ENCODE data around the gene COA7.

COA7 gene

DNA sequence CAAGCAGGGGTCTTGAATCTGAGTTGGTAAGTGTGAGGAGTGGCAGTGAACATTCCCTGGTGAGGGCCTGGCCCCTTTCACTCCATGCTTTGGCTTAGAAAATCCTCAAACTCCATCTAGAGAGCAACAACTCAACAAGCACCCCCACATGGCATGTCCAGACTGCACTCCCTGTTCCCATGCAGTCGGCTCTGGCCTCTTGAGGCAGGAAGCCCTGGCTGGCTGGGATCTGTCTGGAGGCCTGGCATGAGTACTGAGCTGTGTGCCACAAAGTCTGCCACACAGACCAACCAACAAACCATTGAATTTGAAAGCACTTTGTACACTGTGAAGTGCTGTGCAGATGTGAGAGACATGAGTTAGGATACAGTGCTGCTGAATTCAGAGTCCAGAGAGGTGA is 25.2 kb downstream of the COA7 start (continued):
- TF ChIP-seq, protein P1, sequence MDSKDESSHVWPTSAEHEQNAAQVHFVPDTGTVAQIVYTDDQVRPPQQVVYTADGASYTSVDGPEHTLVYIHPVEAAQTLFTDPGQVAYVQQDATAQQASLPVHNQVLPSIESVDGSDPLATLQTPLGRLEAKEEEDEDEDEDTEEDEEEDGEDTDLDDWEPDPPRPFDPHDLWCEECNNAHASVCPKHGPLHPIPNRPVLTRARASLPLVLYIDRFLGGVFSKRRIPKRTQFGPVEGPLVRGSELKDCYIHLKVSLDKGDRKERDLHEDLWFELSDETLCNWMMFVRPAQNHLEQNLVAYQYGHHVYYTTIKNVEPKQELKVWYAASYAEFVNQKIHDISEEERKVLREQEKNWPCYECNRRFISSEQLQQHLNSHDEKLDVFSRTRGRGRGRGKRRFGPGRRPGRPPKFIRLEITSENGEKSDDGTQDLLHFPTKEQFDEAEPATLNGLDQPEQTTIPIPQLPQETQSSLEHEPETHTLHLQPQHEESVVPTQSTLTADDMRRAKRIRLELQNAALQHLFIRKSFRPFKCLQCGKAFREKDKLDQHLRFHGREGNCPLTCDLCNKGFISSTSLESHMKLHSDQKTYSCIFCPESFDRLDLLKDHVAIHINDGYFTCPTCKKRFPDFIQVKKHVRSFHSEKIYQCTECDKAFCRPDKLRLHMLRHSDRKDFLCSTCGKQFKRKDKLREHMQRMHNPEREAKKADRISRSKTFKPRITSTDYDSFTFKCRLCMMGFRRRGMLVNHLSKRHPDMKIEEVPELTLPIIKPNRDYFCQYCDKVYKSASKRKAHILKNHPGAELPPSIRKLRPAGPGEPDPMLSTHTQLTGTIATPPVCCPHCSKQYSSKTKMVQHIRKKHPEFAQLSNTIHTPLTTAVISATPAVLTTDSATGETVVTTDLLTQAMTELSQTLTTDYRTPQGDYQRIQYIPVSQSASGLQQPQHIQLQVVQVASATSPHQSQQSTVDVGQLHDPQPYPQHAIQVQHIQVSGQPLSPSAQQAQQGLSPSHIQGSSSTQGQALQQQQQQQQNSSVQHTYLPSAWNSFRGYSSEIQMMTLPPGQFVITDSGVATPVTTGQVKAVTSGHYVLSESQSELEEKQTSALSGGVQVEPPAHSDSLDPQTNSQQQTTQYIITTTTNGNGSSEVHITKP (tag by site-specific recombination; IDR thresholded peaks at IDR 0.05), result no peak
- TF ChIP-seq KLF10 (tag by site-specific recombination; IDR thresholded peaks at IDR 0.05) (no peak), ZNF354C (tag by site-specific recombination; IDR thresholded peaks at IDR 0.05; ENCODE audit: borderline replicate concordance, low read depth) (no peak), ZNF555 (tag by site-specific recombination; conservative IDR thresholded peaks at IDR 0.05) (no peak), YY1 (tag by site-specific recombination; IDR thresholded peaks at IDR 0.05) (no peak), ZNF2 (tag by site-specific recombination; IDR thresholded peaks at IDR 0.05) (no peak), ZSCAN16 (tag by site-specific recombination; IDR thresholded peaks at IDR 0.05) (no peak), ZNF670 (tag by site-specific recombination; IDR thresholded peaks at IDR 0.05; ENCODE audit: low read depth) (no peak), SP2 (tag by site-specific recombination; IDR thresholded peaks at IDR 0.05) (no peak), ZNF146 (tag by site-specific recombination; IDR thresholded peaks at IDR 0.05) (no peak)
- TF ChIP-seq, protein P2, sequence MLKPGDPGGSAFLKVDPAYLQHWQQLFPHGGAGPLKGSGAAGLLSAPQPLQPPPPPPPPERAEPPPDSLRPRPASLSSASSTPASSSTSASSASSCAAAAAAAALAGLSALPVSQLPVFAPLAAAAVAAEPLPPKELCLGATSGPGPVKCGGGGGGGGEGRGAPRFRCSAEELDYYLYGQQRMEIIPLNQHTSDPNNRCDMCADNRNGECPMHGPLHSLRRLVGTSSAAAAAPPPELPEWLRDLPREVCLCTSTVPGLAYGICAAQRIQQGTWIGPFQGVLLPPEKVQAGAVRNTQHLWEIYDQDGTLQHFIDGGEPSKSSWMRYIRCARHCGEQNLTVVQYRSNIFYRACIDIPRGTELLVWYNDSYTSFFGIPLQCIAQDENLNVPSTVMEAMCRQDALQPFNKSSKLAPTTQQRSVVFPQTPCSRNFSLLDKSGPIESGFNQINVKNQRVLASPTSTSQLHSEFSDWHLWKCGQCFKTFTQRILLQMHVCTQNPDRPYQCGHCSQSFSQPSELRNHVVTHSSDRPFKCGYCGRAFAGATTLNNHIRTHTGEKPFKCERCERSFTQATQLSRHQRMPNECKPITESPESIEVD (tag by site-specific recombination; IDR thresholded peaks at IDR 0.05), result no peak
- TF ChIP-seq, protein P3, sequence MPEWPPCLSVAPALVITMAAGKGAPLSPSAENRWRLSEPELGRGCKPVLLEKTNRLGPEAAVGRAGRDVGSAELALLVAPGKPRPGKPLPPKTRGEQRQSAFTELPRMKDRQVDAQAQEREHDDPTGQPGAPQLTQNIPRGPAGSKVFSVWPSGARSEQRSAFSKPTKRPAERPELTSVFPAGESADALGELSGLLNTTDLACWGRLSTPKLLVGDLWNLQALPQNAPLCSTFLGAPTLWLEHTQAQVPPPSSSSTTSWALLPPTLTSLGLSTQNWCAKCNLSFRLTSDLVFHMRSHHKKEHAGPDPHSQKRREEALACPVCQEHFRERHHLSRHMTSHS (tag by site-specific recombination; IDR thresholded peaks at IDR 0.05), result no peak

DNA sequence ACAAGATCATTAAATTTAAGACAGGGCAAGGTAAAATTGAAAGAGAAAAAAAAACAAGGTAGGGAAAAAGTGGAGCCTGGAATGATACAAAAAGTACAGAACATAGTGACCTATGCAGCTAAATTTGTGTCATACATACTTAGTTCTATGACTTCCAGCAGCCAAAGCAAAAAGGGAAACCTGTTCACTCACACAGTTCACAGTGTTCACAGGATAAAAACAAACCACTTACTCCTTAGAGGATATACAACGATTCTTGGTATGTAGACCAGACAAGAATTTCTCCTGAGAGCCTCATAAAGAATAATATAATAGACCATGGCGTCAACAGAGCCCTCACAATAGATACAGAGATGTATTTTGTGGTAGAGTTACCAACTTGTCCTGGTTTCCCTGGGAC is 27.5 kb downstream of the COA7 start:
- H3K27ac ChIP-seq (ENCODE audit: extremely low read depth, low read depth, low read length), result no peak overlapping the region
- no peaks in the 10 kb centered on the region for H3K9me3 ChIP-seq (ENCODE audit: control insufficient read depth, insufficient read depth, low read depth, low read length)
- H3K4me1 ChIP-seq (ENCODE audit: control insufficient read depth, insufficient read depth, low read length), result no peaks in the 10 kb centered on the region
- ChIA-PET CTCF (interaction anchor here (0.7 kb wide), 1 partner anchor 460 kb away, joined by 6 read pairs; no protein-coding TSS in a partner anchor), POLR2A (no interaction called here)
- no peak overlapping the region for H3K4me3 ChIP-seq (ENCODE audit: low read depth, low read length)
- H3K36me3 ChIP-seq (ENCODE audit: control insufficient read depth in 2 of 2, insufficient read depth in 1 of 2, low read length in 2 of 2), result no peaks in the 10 kb centered on the region
- no peak for TF ChIP-seq MYNN (tag by site-specific recombination; IDR thresholded peaks at IDR 0.05; ENCODE audit: borderline replicate concordance)
- TF ChIP-seq, protein P4, sequence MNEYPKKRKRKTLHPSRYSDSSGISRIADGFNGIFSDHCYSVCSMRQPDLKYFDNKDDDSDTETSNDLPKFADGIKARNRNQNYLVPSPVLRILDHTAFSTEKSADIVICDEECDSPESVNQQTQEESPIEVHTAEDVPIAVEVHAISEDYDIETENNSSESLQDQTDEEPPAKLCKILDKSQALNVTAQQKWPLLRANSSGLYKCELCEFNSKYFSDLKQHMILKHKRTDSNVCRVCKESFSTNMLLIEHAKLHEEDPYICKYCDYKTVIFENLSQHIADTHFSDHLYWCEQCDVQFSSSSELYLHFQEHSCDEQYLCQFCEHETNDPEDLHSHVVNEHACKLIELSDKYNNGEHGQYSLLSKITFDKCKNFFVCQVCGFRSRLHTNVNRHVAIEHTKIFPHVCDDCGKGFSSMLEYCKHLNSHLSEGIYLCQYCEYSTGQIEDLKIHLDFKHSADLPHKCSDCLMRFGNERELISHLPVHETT (tag by site-specific recombination; IDR thresholded peaks at IDR 0.05), result no peak
- no peak for TF ChIP-seq HOXD13 (CRISPR knock-in tag; IDR thresholded peaks at IDR 0.05; ENCODE audit: borderline replicate concordance)
- TF ChIP-seq ZNF768 (tag by site-specific recombination; IDR thresholded peaks at IDR 0.05), result no peak
- TF ChIP-seq, protein P5, sequence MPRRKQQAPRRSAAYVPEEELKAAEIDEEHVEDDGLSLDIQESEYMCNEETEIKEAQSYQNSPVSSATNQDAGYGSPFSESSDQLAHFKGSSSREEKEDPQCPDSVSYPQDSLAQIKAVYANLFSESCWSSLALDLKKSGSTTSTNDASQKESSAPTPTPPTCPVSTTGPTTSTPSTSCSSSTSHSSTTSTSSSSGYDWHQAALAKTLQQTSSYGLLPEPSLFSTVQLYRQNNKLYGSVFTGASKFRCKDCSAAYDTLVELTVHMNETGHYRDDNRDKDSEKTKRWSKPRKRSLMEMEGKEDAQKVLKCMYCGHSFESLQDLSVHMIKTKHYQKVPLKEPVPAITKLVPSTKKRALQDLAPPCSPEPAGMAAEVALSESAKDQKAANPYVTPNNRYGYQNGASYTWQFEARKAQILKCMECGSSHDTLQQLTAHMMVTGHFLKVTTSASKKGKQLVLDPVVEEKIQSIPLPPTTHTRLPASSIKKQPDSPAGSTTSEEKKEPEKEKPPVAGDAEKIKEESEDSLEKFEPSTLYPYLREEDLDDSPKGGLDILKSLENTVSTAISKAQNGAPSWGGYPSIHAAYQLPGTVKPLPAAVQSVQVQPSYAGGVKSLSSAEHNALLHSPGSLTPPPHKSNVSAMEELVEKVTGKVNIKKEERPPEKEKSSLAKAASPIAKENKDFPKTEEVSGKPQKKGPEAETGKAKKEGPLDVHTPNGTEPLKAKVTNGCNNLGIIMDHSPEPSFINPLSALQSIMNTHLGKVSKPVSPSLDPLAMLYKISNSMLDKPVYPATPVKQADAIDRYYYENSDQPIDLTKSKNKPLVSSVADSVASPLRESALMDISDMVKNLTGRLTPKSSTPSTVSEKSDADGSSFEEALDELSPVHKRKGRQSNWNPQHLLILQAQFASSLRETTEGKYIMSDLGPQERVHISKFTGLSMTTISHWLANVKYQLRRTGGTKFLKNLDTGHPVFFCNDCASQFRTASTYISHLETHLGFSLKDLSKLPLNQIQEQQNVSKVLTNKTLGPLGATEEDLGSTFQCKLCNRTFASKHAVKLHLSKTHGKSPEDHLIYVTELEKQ (tag by site-specific recombination; IDR thresholded peaks at IDR 0.05; ENCODE audit: borderline replicate concordance), result no peak
- TF ChIP-seq ZNF354C (tag by site-specific recombination; IDR thresholded peaks at IDR 0.05; ENCODE audit: borderline replicate concordance, low read depth), result no peak
- no peak for TF ChIP-seq AEBP2 (tag by site-specific recombination; IDR thresholded peaks at IDR 0.05; ENCODE audit: borderline replicate concordance)
